ENCODE data around the gene GSTA3.

DNA sequence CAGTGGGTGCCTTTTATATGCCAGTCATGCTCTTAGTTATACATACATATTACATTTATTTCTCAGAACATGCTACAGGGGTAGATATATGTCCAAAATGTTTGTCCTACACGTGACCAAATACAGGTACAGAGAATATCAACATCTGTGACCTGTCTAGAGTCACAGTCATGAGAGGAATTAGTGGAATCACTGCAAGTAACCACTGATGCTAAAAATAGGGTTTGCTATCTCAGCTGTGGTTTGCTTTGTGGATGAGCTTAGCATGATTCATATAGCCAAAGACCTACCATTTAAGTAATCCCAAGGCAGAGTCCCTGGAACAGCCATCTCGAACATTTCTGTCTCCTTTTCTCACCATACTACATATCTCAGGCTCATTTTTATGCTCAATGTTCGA is 32.3 kb downstream of the GSTA3 start:
- TF ChIP-seq EP300 (IDR thresholded peaks at IDR 0.05; ENCODE audit: low read depth): no peak
- no peak for TF ChIP-seq POLR2A (IDR thresholded peaks at IDR 0.05)

Data from transverse colon (tissue), 1 donor.